WTC11 (cell line): ENCODE results near the gene CDCA5. TPM values are rescaled to one million over a fixed set of nuclear protein-coding genes. Genes with fewer than 3 reads are reported as not detected.

Source experiments
- CREB1 ChIP-seq: sonication (generic); formaldehyde crosslinking; IDR thresholded peaks from 2 replicates; pipeline ENCODE4 v1.8.0; 2023; ENCODE audit warnings: mild to moderate bottlenecking, missing genetic modification reagents
- E2F4 ChIP-seq: sonication (generic); formaldehyde crosslinking; IDR thresholded peaks from 2 replicates; pipeline ENCODE4 v1.8.1; 2022; ENCODE audit warnings: low read depth, mild to moderate bottlenecking, moderate library complexity, missing genetic modification reagents, borderline replicate concordance
- E2F5 ChIP-seq: sonication (generic); formaldehyde crosslinking; IDR thresholded peaks from 2 replicates; pipeline ENCODE4 v1.8.1; 2022; ENCODE audit warnings: mild to moderate bottlenecking, moderate library complexity, missing genetic modification reagents
- ERG ChIP-seq: fragments of 250-450 bp; sonication (Bioruptor Pico); IDR thresholded peaks from 2 replicates; pipeline ENCODE4 v1.8.0; 2021; ENCODE audit warnings: mild to moderate bottlenecking
- HMGXB4 ChIP-seq: sonication (generic); formaldehyde crosslinking; IDR thresholded peaks from 2 replicates; pipeline ENCODE4 v1.8.1; 2023; ENCODE audit warnings: mild to moderate bottlenecking, moderate library complexity, missing genetic modification reagents
- IRF2 ChIP-seq: sonication (generic); formaldehyde crosslinking; IDR thresholded peaks from 2 replicates; pipeline ENCODE4 v1.8.0; 2022; ENCODE audit warnings: low read depth, missing genetic modification reagents, borderline replicate concordance
- MAX ChIP-seq: sonication (generic); formaldehyde crosslinking; IDR thresholded peaks from 2 replicates; pipeline ENCODE4 v1.8.0; 2022; ENCODE audit warnings: mild to moderate bottlenecking, missing genetic modification reagents
- MYBL2 ChIP-seq: sonication (generic); formaldehyde crosslinking; IDR thresholded peaks from 2 replicates; pipeline ENCODE4 v1.8.1; 2023; ENCODE audit warnings: mild to moderate bottlenecking, moderate library complexity, missing genetic modification reagents
- NFYB ChIP-seq: sonication (generic); formaldehyde crosslinking; conservative IDR thresholded peaks from 2 replicates; pipeline ENCODE4 v1.8.0; 2022; ENCODE audit warnings: low read depth, missing genetic modification reagents
- NR1H2 ChIP-seq: sonication (generic); formaldehyde crosslinking; IDR thresholded peaks from 2 replicates; pipeline ENCODE4 v1.9.0; 2021; ENCODE audit warnings: mild to moderate bottlenecking, moderate library complexity, missing genetic modification reagents
- TEAD1 ChIP-seq: sonication (generic); formaldehyde crosslinking; IDR thresholded peaks from 2 replicates; pipeline ENCODE4 v1.8.0; 2022; ENCODE audit warnings: mild to moderate bottlenecking, missing genetic modification reagents
- USF1 ChIP-seq: sonication (generic); formaldehyde crosslinking; IDR thresholded peaks from 2 replicates; pipeline ENCODE4 v1.8.0; 2022; ENCODE audit warnings: mild to moderate bottlenecking, missing genetic modification reagents
- ZMAT4 ChIP-seq: fragments of 250-450 bp; sonication (Bioruptor Pico); IDR thresholded peaks from 2 replicates; pipeline ENCODE4 v1.9.0; 2021; ENCODE audit warnings: mild to moderate bottlenecking
- ZNF232 ChIP-seq: sonication (generic); formaldehyde crosslinking; IDR thresholded peaks from 2 replicates; pipeline ENCODE4 v1.8.0; 2022; ENCODE audit warnings: mild to moderate bottlenecking, missing genetic modification reagents
- ZNF281 ChIP-seq: sonication (generic); formaldehyde crosslinking; IDR thresholded peaks from 2 replicates; pipeline ENCODE4 v1.8.0; 2023; ENCODE audit warnings: mild to moderate bottlenecking, missing genetic modification reagents
- total RNA-seq: library from RNA; stranded (reverse); gene quantifications from 3 replicates; pipeline ENCODE4 v1.2.3, GENCODE V29; 2021

The CDCA5 gene
- total RNA-seq, 1 experiment from 2014 or later = 95.9 TPM

GRCh38 chr11:65111744-65112545, 28.1 kb upstream of the CDCA5 start, which contains the start of gene TM7SF2 (continued):
- peak; percentile 57; the same call in 1 of the 2 replicates for TF ChIP-seq ZMAT4
- TF ChIP-seq ERG (CRISPR knock-in tag) = no peak
- TF ChIP-seq NR1H2 (CRISPR knock-in tag) = no peak
- TF ChIP-seq TEAD1 (CRISPR knock-in tag) = 0 out of 2 replicates have a peak, but pooled peaks have one; percentile 27
- TF ChIP-seq ZNF232 = peak; percentile 71; the same call in 1 of the 2 replicates
- TF ChIP-seq NFYB (CRISPR knock-in tag) = peak; percentile 83
- TF ChIP-seq USF1 (CRISPR knock-in tag) = peak; percentile 14; the same call in 1 of the 2 replicates
- no peak for TF ChIP-seq HMGXB4 (CRISPR knock-in tag)
- no peak for TF ChIP-seq E2F4
- peak; percentile 68 for TF ChIP-seq E2F5 (CRISPR knock-in tag)
- peak; percentile 32; the same call in 1 of the 2 replicates for TF ChIP-seq ZNF281
- no peak for TF ChIP-seq CREB1 (CRISPR knock-in tag)
- no peak; the same call in 1 of the 2 replicates for TF ChIP-seq MYBL2
- TF ChIP-seq IRF2 (CRISPR knock-in tag) = no peak
- TF ChIP-seq MAX (CRISPR knock-in tag) = no peak
